HG02970 (cell line): ENCODE data around the gene MED27.
"Not testable (repeated sequence)": the region's sequence is repeated elsewhere in the genome, so short reads cannot be mapped to it uniquely, and the experiment has no call there.

Experiments
- ATAC-seq: cut with Tn5 transposase; IDR thresholded peaks from one replicate; pipeline ENCODE4 v1.9.1; 2021; ENCODE audit warnings: mild to moderate bottlenecking, moderate library complexity, moderate number of reproducible peaks; ENCODE audit not compliant: unreplicated experiment, low FRiP score

Gene MED27

DNA sequence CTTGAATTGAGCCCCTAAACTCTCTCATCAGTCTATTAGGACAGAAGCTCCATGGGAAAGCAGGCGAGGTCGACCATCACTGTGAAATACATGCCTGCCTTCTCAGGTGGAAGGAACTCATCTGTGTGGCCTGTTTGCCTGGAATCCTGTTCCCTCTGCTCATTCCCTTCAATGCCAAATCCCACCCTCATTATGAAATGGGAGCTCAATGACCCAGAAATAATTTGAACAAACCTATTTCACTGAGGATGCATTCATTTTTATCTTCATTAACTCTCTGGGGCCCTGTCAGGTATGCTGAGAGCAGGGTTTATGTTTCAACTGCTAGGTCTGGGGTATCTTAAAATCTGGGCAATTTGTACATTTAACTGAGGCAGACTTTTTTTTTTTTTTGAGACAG lies 142.2 kb downstream of the MED27 start:
- ATAC-seq = no peak

DNA sequence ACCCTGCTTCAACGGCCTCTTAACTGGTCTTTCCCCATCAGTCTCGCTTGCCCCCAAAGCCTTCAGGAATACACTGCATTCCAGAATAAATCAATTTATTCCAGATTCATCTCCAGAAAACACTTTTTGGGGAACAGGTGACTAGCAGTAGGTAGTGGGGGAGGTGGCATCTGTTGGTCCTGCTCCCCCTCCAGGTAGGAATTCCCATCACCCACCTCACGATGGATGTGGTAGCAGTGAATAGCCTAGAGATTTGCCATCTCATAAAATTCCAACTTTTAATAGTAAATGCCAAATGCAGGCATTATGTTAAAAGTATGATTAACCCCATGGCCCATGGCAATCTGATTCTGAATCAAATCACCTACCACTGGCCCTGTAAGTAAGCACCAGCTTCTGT lies 142.7 kb downstream of the MED27 start:
- no peak for ATAC-seq

DNA sequence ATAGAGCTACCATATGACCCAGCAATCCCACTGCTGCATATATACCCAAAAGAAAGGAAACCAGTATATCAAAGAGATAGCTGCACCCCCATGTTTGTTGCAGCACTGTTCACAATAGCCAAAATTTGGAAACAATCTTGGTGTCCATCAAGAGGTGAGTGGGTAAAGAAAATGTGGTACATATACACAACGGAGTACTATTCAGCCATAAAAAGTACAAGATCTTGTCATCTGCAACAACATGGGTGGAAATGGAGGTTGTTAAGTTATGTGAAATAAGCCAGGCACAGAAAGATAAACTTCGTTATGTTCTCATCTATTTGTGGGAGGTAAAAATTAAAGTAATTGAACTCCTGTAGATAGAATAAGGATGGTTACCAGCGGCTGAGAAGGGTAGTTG lies 145.0 kb downstream of the MED27 start:
- no peak for ATAC-seq

DNA sequence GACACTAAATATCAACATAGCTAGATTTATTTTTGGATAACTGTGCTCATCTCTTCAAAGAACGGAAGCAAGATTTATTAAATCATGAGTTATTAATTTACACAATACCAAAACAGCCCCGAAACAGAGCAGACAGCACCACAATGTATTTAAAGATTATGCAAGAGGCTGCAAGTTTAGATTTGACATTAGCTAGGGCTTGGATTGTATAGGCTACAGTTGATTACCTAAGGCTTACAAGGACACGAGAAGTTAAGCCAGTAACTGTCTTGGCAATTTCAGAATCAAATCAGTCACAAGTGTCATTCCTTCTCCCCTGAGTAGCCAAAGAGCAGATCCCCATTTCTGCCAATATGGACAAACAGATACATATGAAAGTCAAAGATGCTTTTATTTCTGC lies 152.6 kb downstream of the MED27 start:
- no peak for ATAC-seq

DNA sequence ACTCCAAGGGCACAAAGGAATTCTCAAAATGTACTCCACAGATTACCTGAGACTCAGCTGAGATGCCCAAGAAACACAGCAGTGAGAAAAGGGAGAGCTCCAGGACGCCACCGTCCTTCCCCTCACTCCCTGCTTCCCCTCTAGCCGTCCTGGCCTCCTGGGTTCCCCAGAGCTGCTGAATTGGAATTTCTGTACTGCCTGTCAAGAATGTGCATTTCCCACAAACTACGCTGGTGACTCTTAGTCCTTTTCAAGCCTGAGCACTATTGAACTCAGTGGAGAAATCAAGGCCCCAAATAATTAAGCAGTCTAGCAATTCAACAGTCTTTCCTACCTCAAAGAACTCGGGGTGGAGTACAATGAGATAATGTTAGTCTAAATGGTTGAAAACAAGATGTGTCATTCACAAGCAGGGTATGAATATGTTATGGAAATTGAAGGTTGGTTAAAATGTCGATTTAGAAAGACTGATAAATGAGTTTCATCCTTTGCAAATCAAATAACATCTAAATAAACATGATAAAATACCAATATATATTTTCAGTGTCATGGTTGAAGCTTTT lies 153.2 kb downstream of the MED27 start:
- no peak for ATAC-seq

DNA sequence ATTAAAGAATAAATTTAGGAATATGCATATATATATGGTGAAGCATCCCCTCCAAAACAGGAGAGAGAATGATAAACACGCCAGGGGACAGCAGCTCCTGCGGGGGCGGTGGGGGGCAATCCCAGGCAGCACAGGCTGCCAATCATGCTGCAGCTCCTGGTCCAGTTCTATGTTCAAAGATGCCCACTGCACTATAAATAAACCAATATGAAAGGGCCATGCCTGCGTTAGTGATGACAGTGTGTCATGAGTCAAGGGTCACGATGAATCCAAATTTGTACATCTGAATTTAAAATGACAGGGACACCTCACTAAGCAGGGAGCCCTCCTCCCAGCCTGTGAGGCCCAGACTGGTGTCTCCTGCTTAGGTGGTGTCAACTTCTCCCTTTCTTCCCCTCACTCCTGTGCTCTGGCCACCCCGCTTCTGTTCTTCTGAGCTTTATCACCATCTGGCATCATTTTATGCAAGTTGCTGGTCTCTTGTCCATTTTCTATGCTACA lies 153.9 kb downstream of the MED27 start:
- no peak for ATAC-seq

DNA sequence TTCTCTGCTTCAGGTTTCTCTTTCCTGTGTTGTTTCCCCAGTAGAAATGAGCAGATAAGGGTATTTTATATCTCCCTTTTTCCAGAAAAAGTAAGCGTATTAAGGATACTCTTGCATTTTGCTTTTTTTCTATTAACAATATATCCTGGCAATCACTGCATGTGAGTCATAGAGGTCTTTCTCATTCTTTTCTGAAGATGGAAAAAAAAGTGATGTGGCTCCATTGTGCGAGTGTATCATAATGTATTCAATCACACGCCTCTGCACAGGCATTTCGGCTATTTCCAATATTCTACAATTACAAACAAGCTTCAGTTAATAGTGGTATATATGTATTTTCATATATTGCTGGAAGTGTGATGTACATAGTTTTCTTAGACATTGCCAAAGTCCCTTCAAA lies 155.9 kb downstream of the MED27 start:
- ATAC-seq = no peak

DNA sequence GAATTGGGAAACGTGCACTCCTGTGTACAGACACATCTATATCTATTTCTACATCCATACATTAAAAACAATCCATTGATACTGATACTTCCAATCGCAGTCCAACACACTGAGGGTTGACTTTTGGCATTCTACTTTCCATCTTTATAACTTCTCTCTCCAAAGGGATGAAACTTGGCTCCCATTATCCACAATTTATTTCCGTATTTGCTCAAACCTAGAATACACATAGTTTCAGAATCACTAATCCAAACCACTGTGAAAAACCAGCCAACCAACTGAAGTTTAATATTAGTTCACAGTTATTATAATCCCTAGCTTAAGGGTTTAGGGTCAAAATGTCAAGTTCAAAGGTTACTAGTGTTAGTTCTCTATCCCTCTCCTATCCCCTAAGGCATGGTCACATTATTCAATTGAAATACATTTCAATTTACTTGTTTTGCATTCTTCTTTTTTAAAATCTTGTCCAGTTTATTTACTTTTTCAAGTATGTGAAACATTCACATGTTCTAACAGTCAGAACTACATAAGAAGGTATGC lies 156.5 kb downstream of the MED27 start:
- ATAC-seq = no peak

DNA sequence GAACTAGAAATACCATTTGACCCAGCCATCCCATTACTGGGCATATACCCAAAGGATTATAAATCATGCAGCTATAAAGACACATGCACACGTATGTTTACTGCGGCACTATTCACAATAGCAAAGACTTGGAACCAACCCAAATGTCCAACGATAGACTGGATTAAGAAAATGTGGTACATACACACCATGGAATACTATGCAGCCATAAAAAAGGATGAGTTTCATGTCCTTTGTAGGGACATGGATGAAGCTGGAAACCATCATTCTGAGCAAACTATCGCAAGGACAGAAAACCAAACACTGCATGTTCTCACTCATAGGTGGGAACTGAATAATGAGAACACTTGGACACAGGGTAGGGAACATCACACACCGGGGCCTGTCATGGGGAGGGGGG lies 158.0 kb downstream of the MED27 start:
- not testable (repeated sequence) for ATAC-seq

DNA sequence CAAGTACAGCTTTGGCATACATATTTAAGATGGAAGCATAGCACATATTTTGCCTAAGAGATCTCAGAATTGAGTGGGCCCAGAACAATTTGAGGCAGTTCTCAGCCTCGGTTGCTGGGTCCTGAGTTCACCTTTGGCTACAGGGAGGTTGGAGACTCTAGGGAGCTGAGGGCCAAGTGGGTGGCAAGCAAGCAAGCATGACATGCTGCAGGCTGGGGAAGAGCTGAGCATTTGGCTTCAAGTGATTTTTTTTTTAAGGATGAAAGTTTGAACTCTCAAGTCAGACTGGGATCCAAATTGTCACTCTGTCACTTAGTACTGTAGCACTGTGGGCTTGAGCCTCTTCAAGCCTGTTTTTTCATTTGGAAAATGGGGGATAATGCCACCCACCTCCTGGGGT lies 160.5 kb downstream of the MED27 start:
- ATAC-seq = no peak

DNA sequence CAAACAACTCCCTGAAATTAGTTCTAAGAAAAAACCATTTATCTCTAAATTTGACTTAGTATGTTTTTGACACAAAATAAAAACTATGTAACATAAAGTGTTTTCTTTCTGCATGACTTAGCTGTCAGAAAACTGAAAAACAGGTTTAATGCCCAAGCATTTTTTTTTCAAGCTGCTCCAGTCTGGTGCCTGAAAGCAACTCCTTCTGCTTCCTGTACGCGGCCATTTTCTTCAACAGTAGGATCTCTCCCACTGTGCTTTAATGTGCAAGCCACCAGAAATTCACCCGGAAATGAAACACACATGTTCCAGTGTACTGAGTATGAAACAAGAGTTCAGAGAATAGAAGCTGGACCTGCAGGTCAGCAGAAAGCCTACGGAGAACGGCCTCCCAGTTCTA lies 161.2 kb downstream of the MED27 start:
- ATAC-seq = no peak

DNA sequence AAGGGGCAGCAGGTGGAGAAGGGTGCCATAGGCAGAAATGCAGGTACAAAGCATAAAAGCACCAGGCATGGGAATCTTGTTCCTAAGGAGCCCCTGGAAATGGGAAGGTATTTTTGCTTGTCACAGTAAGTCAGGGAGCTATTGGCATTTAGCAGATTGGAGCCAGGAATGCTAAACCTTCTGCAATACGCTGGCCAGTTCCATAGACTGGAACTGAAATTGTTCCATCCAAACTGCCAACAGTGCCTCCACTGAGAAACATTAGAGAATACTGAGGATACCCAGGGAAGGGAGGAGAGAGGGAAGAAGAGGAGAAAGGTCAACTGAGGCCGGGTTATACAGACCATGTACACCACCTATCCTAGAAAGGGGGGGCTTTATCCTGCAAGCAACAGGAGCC lies 162.7 kb downstream of the MED27 start:
- ATAC-seq = no peak

DNA sequence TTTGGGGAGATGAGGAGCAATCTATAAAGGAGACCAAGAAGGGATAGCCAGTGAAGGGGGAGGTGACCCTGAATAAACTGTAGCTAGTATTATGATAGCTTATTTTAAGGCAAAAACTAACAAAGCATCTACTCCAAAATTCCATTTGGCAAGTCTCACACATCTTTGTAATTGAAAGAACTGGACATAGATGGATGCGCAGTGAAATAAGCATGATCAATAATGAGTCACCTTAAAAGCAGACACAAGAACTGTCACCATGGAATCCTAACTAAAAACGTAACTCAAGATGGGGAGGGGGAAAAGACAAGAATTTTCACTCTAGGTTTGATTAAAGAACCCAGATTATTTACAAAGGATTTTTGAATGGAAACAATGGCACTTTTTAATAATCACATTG lies 164.5 kb downstream of the MED27 start:
- ATAC-seq = no peak

DNA sequence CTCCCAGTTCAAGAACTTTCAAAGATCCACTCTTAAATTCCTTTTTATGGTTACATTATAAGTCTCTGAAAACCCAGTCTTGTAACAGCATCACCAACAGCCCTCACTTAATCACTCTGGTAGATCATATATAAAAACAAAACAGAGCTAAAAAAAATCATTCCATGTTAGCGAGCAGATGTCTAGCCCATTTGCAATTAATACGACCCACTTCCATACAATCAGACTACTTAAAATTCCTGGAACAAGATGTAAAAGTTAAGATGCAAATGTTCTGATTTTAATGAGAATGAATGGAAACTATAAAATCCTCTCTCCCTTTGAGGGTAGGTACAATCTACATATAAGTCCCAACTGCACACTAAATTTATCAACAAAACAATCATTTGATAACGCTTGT lies 167.0 kb downstream of the MED27 start:
- ATAC-seq = no peak

DNA sequence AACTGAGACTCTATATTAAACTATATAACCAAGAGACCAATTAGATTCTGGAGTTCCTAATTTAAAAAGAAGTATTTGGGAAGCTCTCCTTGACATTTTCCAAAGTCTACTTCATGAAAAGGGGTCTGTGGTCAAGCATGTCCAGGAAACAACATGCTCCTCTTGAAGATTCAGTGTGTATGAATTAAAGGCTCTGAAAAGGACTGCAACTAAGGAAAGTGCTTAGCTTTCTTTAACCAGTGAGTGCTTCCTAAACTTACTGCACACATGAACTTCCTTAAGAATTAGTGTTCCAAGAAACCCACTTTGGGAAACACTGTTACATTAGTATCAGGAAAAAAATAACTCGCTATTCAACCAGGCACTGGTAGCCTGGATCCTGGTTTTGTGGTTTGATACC lies 167.6 kb downstream of the MED27 start:
- no peak for ATAC-seq

DNA sequence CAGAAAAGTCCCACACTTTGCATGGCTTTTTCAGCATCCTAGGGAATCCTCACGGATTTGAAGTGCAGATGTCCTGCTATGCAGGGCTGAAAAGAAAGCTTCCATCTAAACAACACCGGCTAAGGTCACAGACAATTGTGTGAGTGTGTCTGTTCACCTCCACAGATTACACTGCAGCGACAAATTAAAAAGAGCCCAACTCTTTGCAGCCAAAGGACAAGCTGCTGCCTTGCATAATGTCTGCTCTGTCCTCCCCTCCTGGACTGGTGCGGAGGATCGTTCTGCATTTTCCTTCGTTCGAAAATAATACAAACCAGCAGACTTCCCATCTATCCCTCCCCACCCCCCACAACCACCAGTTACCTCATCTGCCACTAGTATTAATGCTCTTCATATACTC lies 169.1 kb downstream of the MED27 start:
- ATAC-seq = no peak

DNA sequence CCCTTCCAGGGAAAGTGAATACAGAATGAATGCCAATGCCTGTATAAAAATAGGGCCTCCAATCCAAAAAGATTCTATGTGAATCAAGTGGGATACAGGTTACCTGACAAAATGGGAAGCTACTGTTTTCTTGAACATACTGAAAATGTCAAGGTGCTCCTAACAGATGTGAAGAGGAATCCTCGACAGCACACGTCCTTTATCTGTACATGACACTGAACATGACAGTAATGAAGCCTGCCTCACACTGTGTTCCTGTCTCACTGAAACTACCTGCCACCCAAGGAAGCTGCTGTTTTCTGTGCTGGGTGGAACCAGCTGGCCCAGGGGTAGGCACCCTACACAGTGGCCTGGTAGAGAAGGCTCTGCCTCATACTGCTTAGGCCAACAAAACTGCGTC lies 174.5 kb downstream of the MED27 start:
- ATAC-seq = no peak

DNA sequence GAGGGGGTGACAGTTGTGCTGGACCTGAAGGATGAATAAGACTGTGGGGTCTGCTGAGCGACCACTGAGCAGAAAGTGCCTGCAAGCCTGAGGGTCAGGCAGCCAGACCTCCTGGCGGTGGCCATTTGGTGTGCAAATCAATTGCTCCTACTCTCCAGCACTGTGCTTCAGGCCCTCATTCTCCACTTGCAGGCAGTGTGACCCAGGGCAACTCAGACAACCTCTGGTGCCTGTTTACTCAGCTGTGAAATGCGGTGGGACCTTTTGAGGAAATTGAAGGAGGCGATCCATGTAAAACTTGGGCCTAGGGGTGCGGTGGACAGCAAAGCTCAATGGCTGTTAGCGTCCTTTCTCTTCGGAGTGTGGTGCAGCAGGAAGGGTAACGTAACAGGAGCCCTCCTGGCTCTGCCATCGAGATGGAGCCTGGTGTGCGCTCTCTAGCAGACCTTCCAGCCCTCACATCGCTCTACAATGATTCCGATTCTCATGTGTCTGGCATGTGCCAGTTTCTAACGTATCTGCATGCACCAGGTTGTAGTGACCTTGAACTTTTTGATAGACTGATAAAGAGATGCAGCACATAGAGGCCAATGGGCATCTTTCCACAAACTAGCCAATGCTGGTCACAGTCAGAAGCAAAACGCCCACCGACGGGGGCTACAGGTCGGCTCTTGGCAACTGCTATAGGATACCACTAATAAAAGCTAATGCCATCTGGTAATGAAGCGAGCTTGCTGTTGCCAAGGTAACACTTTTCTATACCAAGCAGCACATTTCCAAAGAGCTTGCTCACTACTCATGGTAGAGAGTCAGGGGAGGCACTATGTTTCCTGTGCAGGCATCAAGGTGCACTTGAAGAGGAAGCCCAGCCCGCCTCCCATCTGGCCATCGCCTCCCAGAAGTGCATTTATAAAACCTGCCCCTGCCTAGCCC lies 180.1 kb downstream of the MED27 start:
- ATAC-seq = no peak

DNA sequence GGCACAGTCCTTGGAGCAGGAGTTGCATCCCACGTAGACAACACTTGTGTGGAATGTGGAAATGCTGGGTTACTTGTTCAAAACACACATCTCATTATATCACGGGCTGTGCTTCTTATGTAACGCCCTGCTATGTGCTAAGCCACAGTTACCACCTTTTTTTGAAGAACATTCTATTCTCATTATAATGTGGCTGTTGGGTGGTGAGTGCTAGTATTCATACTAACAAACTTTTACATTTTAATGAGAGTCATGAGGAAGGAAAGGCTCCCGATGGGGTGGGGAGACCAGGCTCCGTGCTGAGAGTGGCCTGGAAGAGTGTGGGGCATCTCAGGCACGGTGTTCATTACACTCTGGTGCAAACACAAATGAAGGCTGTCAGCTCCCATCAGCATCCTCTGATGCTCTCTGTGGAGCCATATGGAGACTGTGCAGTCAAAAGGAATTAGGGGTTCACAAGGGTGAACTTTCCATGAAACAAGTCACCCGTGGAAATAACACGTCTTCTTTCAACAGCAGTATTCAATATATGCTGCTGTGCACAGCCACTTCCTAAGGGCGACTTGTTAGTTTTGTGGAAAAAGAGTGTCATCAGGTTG lies 186.7 kb downstream of the MED27 start:
- ATAC-seq = no peak

DNA sequence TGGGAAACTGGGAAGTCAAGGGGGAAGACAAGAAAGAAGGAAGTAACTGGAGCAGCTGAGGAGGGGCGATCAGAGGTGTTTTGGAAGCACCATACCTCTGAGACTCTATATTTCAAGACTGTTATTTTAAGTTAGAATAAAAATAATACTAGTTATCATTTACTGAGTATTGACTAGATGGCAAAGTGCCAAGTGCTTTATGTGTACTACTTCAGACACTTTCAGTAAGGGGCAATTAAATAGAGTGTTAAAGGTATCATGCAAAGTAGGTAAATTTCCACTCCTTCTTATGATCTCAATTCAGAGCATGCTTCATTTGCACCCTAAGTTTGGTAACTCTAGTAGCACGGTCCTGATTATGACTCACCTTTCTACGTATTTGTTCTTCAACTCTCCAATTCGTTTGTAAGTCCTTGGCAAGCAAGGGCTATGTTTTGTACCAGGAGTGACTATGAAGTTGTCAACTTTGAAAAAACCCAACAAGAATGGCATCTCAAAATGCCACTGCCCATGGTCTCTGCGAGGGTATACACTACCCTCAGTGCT lies 187.4 kb downstream of the MED27 start:
- no peak for ATAC-seq

DNA sequence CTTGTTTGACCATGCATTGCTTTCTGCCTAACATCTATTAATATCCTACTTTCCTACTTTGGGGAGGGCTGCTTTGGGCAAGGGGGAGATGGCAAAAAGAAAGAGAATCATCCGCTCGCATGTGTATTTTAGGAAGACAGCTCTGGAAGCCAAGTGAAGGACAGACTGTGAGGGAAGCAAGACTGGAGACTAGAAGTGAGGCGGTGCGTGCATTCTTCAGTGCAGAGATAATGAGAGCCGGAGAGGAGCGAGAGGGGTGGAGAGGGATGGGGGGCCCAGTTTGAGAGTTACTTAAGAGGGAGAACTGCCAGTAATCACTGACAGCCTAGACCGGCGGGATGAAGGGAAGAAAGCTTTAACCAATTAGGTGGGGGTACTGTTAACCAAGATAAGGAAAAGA lies 188.1 kb downstream of the MED27 start:
- ATAC-seq = no peak
